HG03521 (cell line): ENCODE data around the gene TRIM14.
"Not testable (repeated sequence)": the region's sequence is repeated elsewhere in the genome, so short reads cannot be mapped to it uniquely, and the experiment has no call there.

Source experiments
- ATAC-seq: cut with Tn5 transposase; IDR thresholded peaks from one replicate; pipeline ENCODE4 v1.9.1; 2021; ENCODE audit warnings: mild to moderate bottlenecking, moderate library complexity; ENCODE audit not compliant: unreplicated experiment

The TRIM14 gene

DNA sequence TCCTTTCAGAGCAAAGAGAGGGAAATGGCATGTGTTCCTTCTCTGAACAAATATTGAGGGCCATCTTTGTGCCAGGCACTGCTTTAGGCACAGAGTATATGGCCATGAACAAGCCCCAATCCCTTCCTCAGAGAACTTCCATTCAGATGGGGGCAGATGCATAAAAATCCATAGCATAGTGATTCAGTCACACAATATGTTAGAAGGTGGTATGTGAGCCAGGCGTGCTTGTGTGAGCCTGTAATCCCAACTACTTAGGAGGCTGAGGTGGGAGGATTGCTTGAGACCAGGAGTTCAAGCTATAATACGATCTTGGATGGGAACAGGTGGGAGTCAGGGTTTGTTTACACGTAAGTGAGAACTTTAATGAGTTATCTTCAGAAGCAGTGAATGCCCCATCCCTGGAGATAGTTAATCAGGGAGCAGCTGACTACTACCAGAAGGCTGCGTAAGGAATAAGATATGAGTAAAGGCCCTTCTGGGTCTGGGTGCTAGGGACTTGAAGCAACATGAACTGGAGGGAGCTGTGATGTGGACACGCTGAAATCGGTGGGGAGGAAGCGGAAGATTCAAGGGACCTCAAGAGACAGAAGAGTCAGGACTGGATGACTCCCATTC lies 35.3 kb downstream of the TRIM14 start:
- ATAC-seq = no peak

DNA sequence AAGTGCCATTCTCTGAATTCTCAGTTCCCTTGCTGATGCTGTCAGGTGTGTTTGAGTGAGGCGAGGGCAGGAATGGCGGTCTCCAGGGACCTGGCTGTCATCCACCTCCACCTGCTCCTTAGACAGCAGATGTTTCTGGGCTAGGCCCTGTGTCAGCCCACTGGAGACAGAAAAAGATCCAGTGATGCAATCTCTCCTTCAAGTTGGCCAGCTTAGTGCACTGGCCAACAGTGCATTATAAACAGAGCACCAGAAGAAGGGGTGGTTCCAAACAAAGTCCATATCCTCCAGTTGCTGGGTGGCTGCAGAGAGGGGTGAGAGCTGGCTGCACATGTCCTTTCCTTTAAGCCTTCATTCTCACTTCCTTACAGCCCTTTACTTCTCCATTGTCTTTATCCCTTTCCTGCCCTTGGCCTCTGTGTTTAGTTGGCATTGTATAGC lies 35.9 kb downstream of the TRIM14 start:
- no peak for ATAC-seq

GRCh38 chr9:98081477-98082219 lies 37.4 kb downstream of the TRIM14 start:
- ATAC-seq = no peak

DNA sequence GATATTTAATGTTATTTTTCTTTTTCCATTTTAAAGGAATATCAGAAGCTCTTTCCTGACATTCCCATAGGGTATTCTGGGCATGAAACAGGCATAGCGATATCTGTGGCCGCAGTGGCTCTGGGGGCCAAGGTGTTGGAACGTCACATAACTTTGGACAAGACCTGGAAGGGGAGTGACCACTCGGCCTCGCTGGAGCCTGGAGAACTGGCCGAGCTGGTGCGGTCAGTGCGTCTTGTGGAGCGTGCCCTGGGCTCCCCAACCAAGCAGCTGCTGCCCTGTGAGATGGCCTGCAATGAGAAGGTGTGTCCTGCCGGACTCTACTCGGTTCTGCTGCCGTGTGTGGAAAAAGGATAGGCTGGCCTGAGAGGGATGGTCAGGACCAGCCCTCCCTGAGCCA lies 38.2 kb downstream of the TRIM14 start:
- no peak for ATAC-seq

GRCh38 chr9:98080326-98080725 lies 38.7 kb downstream of the TRIM14 start:
- ATAC-seq = no peak

DNA sequence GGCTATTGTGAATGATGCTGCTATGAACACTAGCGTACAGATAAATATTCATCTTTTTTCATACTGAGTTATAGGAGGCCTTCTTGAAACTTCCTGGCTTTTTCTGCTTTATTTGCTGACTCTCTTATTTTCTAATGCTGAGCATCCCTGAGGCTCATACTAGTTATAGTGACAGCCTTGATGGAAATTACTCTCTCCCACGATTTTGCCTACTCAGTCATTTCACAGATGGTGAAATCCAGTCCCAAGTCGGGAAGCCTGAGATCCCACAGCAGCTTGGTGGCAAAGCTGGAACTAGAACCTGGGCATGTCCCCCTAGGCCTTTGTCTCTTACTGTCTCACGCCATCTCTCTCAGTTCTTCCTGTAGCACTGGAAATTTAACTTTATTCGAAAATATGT lies 40.1 kb downstream of the TRIM14 start:
- no peak for ATAC-seq

DNA sequence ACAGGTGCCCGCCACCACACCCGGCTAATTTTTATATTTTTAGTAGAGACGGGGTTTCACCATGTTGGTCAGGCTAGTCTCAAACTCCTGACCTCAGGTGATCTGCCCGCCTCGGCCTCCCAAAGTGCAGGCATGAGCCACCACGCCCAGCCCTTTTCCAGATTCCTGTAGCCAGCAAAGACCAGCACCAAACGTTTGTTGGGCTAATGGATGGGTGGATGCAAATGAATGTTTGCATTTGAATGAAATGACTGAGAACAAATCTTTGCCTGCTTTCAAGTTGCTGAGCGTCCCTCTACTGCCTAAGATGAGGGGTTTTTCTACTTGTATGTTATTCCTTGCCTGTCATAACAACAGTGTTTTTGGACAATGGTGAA lies 42.5 kb downstream of the TRIM14 start:
- ATAC-seq = not testable (repeated sequence)

GRCh38 chr9:98075332-98075805 lies 43.7 kb downstream of the TRIM14 start:
- ATAC-seq = no peak

- ATAC-seq = no peak
These were observed 44.7 kb downstream of the TRIM14 start for GRCh38 chr9:98074115-98074990.

GRCh38 chr9:98071737-98072136 lies 47.3 kb downstream of the TRIM14 start:
- no peak for ATAC-seq

GRCh38 chr9:98070704-98071103 lies 48.3 kb downstream of the TRIM14 start:
- ATAC-seq = no peak

GRCh38 chr9:98069551-98069950 lies 49.5 kb downstream of the TRIM14 start:
- no peak for ATAC-seq

DNA sequence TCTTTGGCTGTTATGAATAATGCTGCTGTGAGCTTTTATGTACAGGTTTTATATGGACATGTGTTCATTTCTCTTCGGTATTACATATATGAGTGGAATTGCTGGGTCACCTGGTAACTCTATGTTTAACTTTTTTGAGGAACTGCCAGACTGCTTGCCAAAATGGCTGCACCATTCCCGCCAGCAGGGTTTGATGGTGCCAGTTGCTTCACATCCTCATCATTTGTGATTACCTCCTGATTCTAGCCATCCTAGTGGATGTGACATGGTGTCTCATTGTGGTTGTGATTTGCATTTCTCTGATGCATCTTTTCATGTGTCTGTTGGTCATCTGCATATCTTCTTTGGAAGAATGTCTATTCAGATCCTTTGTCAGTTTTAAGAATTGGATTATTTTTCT lies 51.8 kb downstream of the TRIM14 start:
- no peak for ATAC-seq

DNA sequence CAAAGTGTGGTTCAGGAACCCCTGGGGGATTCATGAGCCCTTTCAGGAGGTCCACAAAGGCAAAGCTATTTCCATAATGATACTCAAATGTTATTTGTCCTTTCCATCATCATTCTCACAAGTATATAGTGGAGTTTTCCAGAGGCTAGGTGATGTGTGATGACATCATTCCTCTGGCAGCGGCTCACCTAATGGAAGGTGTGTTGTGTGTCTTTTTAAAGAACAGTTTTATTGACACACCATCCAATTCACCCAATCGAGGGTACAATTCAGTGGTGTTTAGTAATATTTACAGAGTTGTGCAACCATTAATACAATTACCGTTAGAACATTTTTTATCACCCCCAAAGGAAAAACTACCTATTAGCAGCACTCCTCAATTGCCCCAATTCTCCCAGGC lies 52.8 kb downstream of the TRIM14 start:
- no peak for ATAC-seq

GRCh38 chr9:98064623-98065392 lies 54.2 kb downstream of the TRIM14 start:
- no peak for ATAC-seq

GRCh38 chr9:98062161-98062560 lies 56.9 kb downstream of the TRIM14 start:
- no peak for ATAC-seq

GRCh38 chr9:98057138-98057799 lies 61.8 kb downstream of the TRIM14 start:
- no peak for ATAC-seq

DNA sequence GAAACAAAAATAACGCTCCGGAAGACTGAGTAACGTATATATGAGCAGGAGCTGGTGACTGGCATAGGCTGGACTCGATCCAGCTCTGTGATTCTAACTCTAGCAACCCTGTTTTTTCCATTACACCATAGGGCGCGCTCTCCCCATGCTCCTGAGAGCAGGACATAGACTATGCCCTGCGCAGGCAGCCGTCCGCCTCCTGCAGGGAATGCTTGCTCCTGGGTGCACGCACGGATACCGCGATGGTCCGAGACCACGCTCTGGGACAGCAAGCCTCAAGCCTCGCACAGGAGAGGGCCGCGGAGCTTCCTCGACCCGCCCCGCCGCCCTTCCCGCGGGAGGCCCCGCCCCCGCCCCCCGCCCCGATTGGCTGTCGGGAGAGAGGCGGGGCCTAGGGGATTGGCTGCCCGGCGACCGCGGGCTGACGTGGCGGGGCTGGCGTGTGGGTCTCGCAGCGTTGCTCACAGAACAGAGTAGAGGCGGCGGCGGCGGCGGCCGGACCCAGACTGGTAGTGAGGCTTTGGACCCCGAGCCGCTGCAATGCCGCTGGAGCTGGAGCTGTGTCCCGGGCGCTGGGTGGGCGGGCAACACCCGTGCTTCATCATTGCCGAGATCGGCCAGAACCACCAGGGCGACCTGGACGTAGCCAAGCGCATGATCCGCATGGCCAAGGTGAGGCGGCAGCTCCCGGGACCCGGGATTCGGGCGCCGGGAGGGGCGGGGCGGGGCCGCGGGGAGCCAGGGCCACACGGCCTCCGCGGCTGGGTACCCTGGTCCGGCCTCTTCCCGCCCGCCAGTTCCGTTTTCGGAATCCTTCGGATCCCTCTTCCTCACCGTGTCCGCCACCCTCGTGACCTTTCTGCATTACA lies 62.5 kb downstream of the TRIM14 start, which contains the start of gene NANS:
TSS of gene NANS (plus strand) at position 464 of the 869 bp plus-strand sequence. CDS start at position 541, 77 bp downstream.
- ATAC-seq = peak; percentile 98

DNA sequence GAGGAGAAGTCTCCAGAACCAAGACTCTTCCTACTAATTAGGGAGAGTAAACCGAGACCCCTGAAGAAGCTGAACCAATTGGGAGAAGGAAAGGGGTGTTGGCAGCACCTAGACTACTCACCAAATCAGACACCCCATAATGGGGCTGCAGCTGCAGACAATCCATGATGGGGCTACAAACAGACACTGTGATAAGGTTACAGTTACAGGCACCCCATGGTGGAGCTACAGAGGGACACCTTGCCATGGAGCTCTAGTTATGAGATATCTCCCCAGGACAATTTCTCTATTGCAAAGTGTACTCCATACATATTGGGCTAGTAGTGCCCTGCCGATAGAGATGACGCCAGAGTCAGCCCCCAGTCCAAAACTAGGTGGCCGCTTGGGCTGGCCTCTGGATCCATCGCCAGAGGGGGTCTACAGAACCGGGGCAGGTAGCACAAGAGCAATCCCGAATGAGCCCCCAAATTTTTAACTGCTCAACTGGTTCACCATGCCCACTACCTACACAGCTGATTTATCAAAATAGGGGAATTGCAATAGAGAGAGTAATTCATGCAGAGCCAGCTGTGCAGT lies 64.6 kb downstream of the TRIM14 start:
- no peak for ATAC-seq
